H9 (cell line): ENCODE results near the gene L3MBTL4. TPM values are rescaled to one million over a fixed set of nuclear protein-coding genes. Genes with fewer than 3 reads are reported as not detected.

Experiments used
- DNase-seq: peaks from one replicate; pipeline ENCODE4 v3.0.0-alpha.2; 2017
- H2AFZ ChIP-seq: one replicate; pipeline ENCODE4 v1.6.1; 2013; ENCODE audit warnings: mild to moderate bottlenecking, low read length, control low read depth, moderate library complexity
- H2AK5ac ChIP-seq: 2 replicates; pipeline ENCODE4 v1.6.1; 2013; ENCODE audit warnings: low read length, control low read depth, mixed read lengths; ENCODE audit not compliant: insufficient read length
- H2BK120ac ChIP-seq: one replicate; pipeline ENCODE4 v1.6.1; 2013; ENCODE audit warnings: low read depth, mild to moderate bottlenecking, low read length, control low read depth, inconsistent platforms; ENCODE audit not compliant: poor library complexity, severe bottlenecking
- H2BK12ac ChIP-seq: 2 replicates; pipeline ENCODE4 v1.6.1; 2013; ENCODE audit warnings: low read length, control low read depth, mixed read lengths, low read depth; ENCODE audit not compliant: insufficient read length
- H2BK15ac ChIP-seq: 2 replicates; pipeline ENCODE4 v1.6.1; 2013; ENCODE audit warnings: low read depth, low read length, control low read depth
- H2BK20ac ChIP-seq: one replicate; pipeline ENCODE4 v1.6.1; 2013; ENCODE audit warnings: low read depth, mild to moderate bottlenecking, low read length, control low read depth, inconsistent platforms; ENCODE audit not compliant: poor library complexity, severe bottlenecking
- H2BK5ac ChIP-seq: 2 replicates; pipeline ENCODE4 v1.6.1; 2013; ENCODE audit warnings: low read length, control low read depth, mixed read lengths; ENCODE audit not compliant: insufficient read length
- H3K14ac ChIP-seq: 2 replicates; pipeline ENCODE4 v1.6.1; 2013; ENCODE audit warnings: low read length, control low read depth; ENCODE audit not compliant: insufficient read depth
- H3K18ac ChIP-seq: 2 replicates; pipeline ENCODE4 v1.6.1; 2013; ENCODE audit warnings: low read depth, mild to moderate bottlenecking, mixed read lengths, low read length, control low read depth; ENCODE audit not compliant: insufficient read length
- H3K23ac ChIP-seq: 2 replicates; pipeline ENCODE4 v1.6.1; 2013; ENCODE audit warnings: low read length, control low read depth, mixed read lengths, low read depth; ENCODE audit not compliant: insufficient read length
- H3K23me2 ChIP-seq: 2 replicates; pipeline ENCODE4 v1.6.1; 2013; ENCODE audit warnings: low read depth, mild to moderate bottlenecking, mixed read lengths, low read length, control low read depth; ENCODE audit not compliant: insufficient read length, poor library complexity, severe bottlenecking
- H3K27ac ChIP-seq: 2 replicates; pipeline ENCODE4 v1.5.1; 2013; ENCODE audit warnings: low read length, control low read depth, mixed read lengths, low read depth; ENCODE audit not compliant: insufficient read length
- H3K27me3 ChIP-seq: 2 replicates; pipeline ENCODE4 v1.6.1; 2013; ENCODE audit warnings: low read length, control low read depth, inconsistent platforms; ENCODE audit not compliant: insufficient read depth
- H3K4ac ChIP-seq: 2 replicates; pipeline ENCODE4 v1.6.1; 2013; ENCODE audit warnings: low read depth, mild to moderate bottlenecking, control low read depth, inconsistent platforms, low read length, moderate library complexity
- H3K4me1 ChIP-seq: 2 replicates; pipeline ENCODE4 v1.6.1; 2013; ENCODE audit warnings: low read length, control low read depth, inconsistent platforms; ENCODE audit not compliant: insufficient read depth
- H3K4me2 ChIP-seq: 2 replicates; pipeline ENCODE4 v1.6.1; 2013; ENCODE audit warnings: low read length, control low read depth, mixed read lengths; ENCODE audit not compliant: insufficient read length, insufficient read depth
- H3K56ac ChIP-seq: 2 replicates; pipeline ENCODE4 v1.6.1; 2013; ENCODE audit warnings: low read depth, mild to moderate bottlenecking, mixed read lengths, low read length, control low read depth; ENCODE audit not compliant: insufficient read length
- H3K79me1 ChIP-seq: 2 replicates; pipeline ENCODE4 v1.6.1; 2013; ENCODE audit warnings: low read depth, mild to moderate bottlenecking, moderate library complexity, low read length, control low read depth, inconsistent platforms; ENCODE audit not compliant: insufficient read depth, poor library complexity, severe bottlenecking
- H3K79me2 ChIP-seq: 2 replicates; pipeline ENCODE4 v1.6.1; 2013; ENCODE audit warnings: low read length, control low read depth, inconsistent platforms; ENCODE audit not compliant: insufficient read depth
- H3K9ac ChIP-seq: 2 replicates; pipeline ENCODE4 v1.6.1; 2013; ENCODE audit warnings: low read length, control low read depth, mixed read lengths; ENCODE audit not compliant: insufficient read length; ENCODE audit errors: extremely low read depth
- H3K9me3 ChIP-seq: one replicate; pipeline ENCODE4 v1.6.1; 2013; ENCODE audit warnings: low read depth, low read length, inconsistent platforms; ENCODE audit not compliant: control insufficient read depth
- H3T11ph ChIP-seq: one replicate; pipeline ENCODE4 v1.6.1; 2013; ENCODE audit warnings: mild to moderate bottlenecking, low read length, control low read depth, inconsistent platforms
- H4K20me1 ChIP-seq: one replicate; pipeline ENCODE4 v1.6.1; 2013; ENCODE audit not compliant: control insufficient read depth, insufficient read length, insufficient read depth
- H4K5ac ChIP-seq: 2 replicates; pipeline ENCODE4 v1.6.1; 2013; ENCODE audit warnings: low read depth, mild to moderate bottlenecking, mixed read lengths, low read length, control low read depth; ENCODE audit not compliant: insufficient read length
- H4K8ac ChIP-seq: replicated peaks from 2 replicates; pipeline ENCODE4 v1.6.1; 2013; ENCODE audit warnings: low read length, control low read depth, mixed read lengths, low read depth; ENCODE audit not compliant: insufficient read length
- H4K91ac ChIP-seq: 2 replicates; pipeline ENCODE4 v1.6.1; 2013; ENCODE audit warnings: low read depth, mild to moderate bottlenecking, moderate library complexity, mixed read lengths, low read length, control low read depth; ENCODE audit not compliant: insufficient read length
- H3K27ac Mint-ChIP-seq, 3 experiments: 2 replicates in 2 of 3; 3 replicates in 1 of 3; pipeline ENCODE4 v1.8.0; 2020 to 2021; ENCODE audit warnings: mixed read lengths in 3 of 3, mild to moderate bottlenecking in 1 of 3, moderate library complexity in 1 of 3
- H3K27me3 Mint-ChIP-seq: 2 replicates; pipeline ENCODE4 v1.8.0; 2021; ENCODE audit warnings: low read depth, mild to moderate bottlenecking, moderate library complexity, mixed read lengths
- H3K36me3 Mint-ChIP-seq, 3 experiments: 2 replicates in 2 of 3; 3 replicates in 1 of 3; pipeline ENCODE4 v1.8.0; 2020 to 2021; ENCODE audit warnings: low read depth in 3 of 3, mixed read lengths in 3 of 3; ENCODE audit not compliant: insufficient read depth in 1 of 3
- H3K4me1 Mint-ChIP-seq, 2 experiments: 2 replicates each; pipeline ENCODE4 v1.8.0; 2020; ENCODE audit warnings: mixed read lengths in 2 of 2
- H3K4me3 Mint-ChIP-seq, 2 experiments: 2 replicates in 1 of 2; 3 replicates in 1 of 2; pipeline ENCODE4 v1.8.0; 2020 to 2021; ENCODE audit warnings: mild to moderate bottlenecking in 2 of 2, mixed read lengths in 2 of 2, moderate library complexity in 1 of 2
- H3K9me3 Mint-ChIP-seq, 2 experiments: 2 replicates in 1 of 2; 3 replicates in 1 of 2; pipeline ENCODE4 v1.8.0; 2020; ENCODE audit warnings: mild to moderate bottlenecking in 2 of 2, mixed read lengths in 2 of 2, moderate library complexity in 1 of 2
- WGBS: extraction: QIAGEN DNeasy Blood & Tissue Kit; methylation state at CpG from one replicate; pipeline ENCODE4 v1.1.7; 2013; ENCODE audit warnings: missing lambda C conversion rate, low lambda C conversion rate, mixed read lengths; ENCODE audit not compliant: insufficient read length; ENCODE audit errors: extremely low coverage; 5-methylcytosine and 5-hydroxymethylcytosine counted together
- total RNA-seq: library from RNA; stranded (reverse); gene quantifications from 2 replicates; pipeline ENCODE4 v1.2.1, GENCODE V29; 2021
- TF ChIP-seq, protein P1 (sequence below): fragments of 200-600 bp; sonication (generic); conservative IDR thresholded peaks from 3 replicates; pipeline ENCODE4 v1.8.0; 2021; ENCODE audit warnings: antibody characterized with exemption, mild to moderate bottlenecking

The L3MBTL4 gene
- total RNA-seq, 1 experiment from 2014 or later, result 1.9 TPM

DNA sequence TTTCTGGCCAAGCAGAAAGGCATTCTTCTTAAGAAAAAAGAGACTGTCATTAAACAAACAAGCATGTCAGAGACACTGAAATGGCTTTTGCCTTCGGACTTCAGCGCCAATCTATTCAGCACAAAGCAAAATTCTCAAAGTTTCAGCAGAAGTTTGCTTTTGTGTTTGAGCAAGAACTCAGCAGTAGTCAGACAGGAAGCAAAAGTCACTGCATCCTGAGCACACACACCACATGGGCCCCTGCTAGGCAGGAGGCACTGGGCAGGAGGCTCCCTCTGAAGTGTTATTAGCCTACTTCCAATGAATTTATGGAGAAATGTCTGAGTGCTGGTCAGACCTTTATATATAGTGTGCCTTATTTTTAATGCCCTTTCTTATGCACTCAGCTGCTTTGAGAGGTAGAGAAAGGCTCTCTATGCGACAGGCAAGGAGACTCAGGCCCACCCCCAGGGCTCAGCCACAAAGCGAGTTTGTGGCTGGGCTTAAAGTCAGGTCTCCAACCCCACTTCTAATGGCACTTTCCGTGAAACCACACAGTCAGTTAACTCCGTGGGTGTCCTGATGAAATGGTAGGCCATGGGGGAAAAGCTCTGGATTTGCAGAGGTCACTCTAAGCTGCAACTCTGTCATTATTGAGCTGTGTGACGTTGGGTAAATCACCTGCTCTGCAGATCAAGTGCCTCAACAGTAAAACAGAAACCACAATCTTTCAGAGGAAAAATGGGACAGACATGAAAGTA, 358.4 kb downstream of the L3MBTL4 start:
- Histone ChIP-seq H4K5ac (no peak overlapping the region), H2BK12ac (no peak overlapping the region), H2BK120ac (no peak overlapping the region), H3K14ac (no peak overlapping the region), H3K27me3 (no peaks in the 10 kb centered on the region), H3K9me3 (no peaks in the 10 kb centered on the region), H2AK5ac (no peak overlapping the region), H3K23ac (no peak overlapping the region), H2BK20ac (no peak overlapping the region), H3K56ac (no peak overlapping the region), H3K4ac (no peak overlapping the region), H3K23me2 (no peaks in the 10 kb centered on the region), H4K8ac (no peak overlapping the region), H3K79me2 (no peaks in the 10 kb centered on the region), H4K20me1 (no peaks in the 10 kb centered on the region), H2BK15ac (no peak overlapping the region), H4K91ac (no peak overlapping the region), H3K9ac (no peak overlapping the region), H3K27ac (no peak overlapping the region), H3K18ac (no peak overlapping the region), H3K79me1 (no peaks in the 10 kb centered on the region), H2BK5ac (peak overlapping the region; percentile 37), H2AFZ (no peak overlapping the region), H3K4me2 (no peak overlapping the region), H3K4me1 (peaks cover 5% of the 10 kb centered on the region), H3T11ph (no peak overlapping the region)
- Mint-ChIP-seq H3K4me3 (no peak overlapping the region), H3K9me3 (no peaks in the 10 kb centered on the region), H3K27me3 (no peaks in the 10 kb centered on the region), H3K4me1 (peaks cover 20 to 29% of the 10 kb centered on the region in 2 experiments), H3K36me3 (no peaks in the 10 kb centered on the region), H3K27ac (no peak overlapping the region)
- no peak for DNase-seq
- WGBS, result no CpG with 5 or more reads among the region's 7 CpGs
- TF ChIP-seq, protein P1, sequence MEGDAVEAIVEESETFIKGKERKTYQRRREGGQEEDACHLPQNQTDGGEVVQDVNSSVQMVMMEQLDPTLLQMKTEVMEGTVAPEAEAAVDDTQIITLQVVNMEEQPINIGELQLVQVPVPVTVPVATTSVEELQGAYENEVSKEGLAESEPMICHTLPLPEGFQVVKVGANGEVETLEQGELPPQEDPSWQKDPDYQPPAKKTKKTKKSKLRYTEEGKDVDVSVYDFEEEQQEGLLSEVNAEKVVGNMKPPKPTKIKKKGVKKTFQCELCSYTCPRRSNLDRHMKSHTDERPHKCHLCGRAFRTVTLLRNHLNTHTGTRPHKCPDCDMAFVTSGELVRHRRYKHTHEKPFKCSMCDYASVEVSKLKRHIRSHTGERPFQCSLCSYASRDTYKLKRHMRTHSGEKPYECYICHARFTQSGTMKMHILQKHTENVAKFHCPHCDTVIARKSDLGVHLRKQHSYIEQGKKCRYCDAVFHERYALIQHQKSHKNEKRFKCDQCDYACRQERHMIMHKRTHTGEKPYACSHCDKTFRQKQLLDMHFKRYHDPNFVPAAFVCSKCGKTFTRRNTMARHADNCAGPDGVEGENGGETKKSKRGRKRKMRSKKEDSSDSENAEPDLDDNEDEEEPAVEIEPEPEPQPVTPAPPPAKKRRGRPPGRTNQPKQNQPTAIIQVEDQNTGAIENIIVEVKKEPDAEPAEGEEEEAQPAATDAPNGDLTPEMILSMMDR, result no peak
